ENCODE data around the gene GSTA4. TPM values are rescaled to one million over a fixed set of nuclear protein-coding genes. Genes with fewer than 3 reads are reported as not detected.

Gene GSTA4
- total RNA-seq, 1 experiment from 2014 or later = 20.9 TPM

GRCh38 chr6:52984247-52984646, 10.8 kb downstream of the GSTA4 start:
- POLR2A ChIA-PET (ENCODE audit: unreplicated experiment) = no interaction called here
- no peaks in the 10 kb centered on the region for H3K9me3 ChIP-seq (ENCODE audit: low read length)
- DNase-seq = peak; percentile 39

GRCh38 chr6:52983159-52983848, 11.8 kb downstream of the GSTA4 start:
- no peak overlapping the region for H3K27ac ChIP-seq (ENCODE audit: low read length)
- H3K79me2 ChIP-seq (ENCODE audit: low read length) = no peaks in the 10 kb centered on the region
- H3K4me2 ChIP-seq (ENCODE audit: low read length) = no peak overlapping the region
- no peaks in the 10 kb centered on the region for H3K36me3 ChIP-seq (ENCODE audit: low read depth, low read length)
- no TSS peak for BruUV-seq (replicated peaks)
- no peak for DNase-seq
- intact Hi-C loops (cut with micrococcal nuclease) = no loop called here
- ChIA-PET POLR2A (ENCODE audit: unreplicated experiment) (no interaction called here), CTCF (no interaction called here)
- H3K4me1 ChIP-seq (ENCODE audit: insufficient read depth, low read length) = peaks cover 10% of the 10 kb centered on the region
- TF ChIP-seq EZH2 (IDR thresholded peaks at IDR 0.05; ENCODE audit: low read length, unreplicated experiment) (no peak), EZH2phosphoT487 (IDR thresholded peaks at IDR 0.05; ENCODE audit: borderline replicate concordance, low read length) (no peak), CTCF (conservative IDR thresholded peaks at IDR 0.05; ENCODE audit: low read depth, low read length) (no peak)
- H3K4me3 ChIP-seq (ENCODE audit: low read length) = no peak overlapping the region
- no peak overlapping the region for H2AFZ ChIP-seq (ENCODE audit: low read length)
- H4K20me1 ChIP-seq (ENCODE audit: low read length) = no peaks in the 10 kb centered on the region
- ATAC-seq = no peak
- no peaks in the 10 kb centered on the region for H3K9me2 ChIP-seq (replicated peaks; ENCODE audit: low read length)
- no peaks in the 10 kb centered on the region for H3K27me3 ChIP-seq (ENCODE audit: low read length)
- H3K9me3 ChIP-seq (ENCODE audit: low read length) = no peaks in the 10 kb centered on the region
- no peak overlapping the region for H3K9ac ChIP-seq (ENCODE audit: low read length)
- H3F3A ChIP-seq (ENCODE audit: low read length, unreplicated experiment) = no peaks in the 10 kb centered on the region

More at GRCh38 chr6:52984247-52984646, 10.8 kb downstream of the GSTA4 start:
- no peak for TF ChIP-seq CTCF (conservative IDR thresholded peaks at IDR 0.05; ENCODE audit: low read depth, low read length)
- TF ChIP-seq EZH2 (IDR thresholded peaks at IDR 0.05; ENCODE audit: low read length, unreplicated experiment) = no peak
- TF ChIP-seq EZH2phosphoT487 (IDR thresholded peaks at IDR 0.05; ENCODE audit: borderline replicate concordance, low read length) = no peak
- H3K9me2 ChIP-seq (replicated peaks; ENCODE audit: low read length) = no peaks in the 10 kb centered on the region
- H4K20me1 ChIP-seq (ENCODE audit: low read length) = no peaks in the 10 kb centered on the region
- no peak overlapping the region for H3K4me3 ChIP-seq (ENCODE audit: low read length)
- H3K27me3 ChIP-seq (ENCODE audit: low read length) = no peaks in the 10 kb centered on the region
- no peak overlapping the region for H3K4me2 ChIP-seq (ENCODE audit: low read length)
- no peak overlapping the region for H2AFZ ChIP-seq (ENCODE audit: low read length)
- no peak overlapping the region for H3K27ac ChIP-seq (ENCODE audit: low read length)
- ATAC-seq = no peak; the same call in 1 of the 2 replicates
- H3K79me2 ChIP-seq (ENCODE audit: low read length) = no peaks in the 10 kb centered on the region
- BruUV-seq (replicated peaks) = no TSS peak
- CTCF ChIA-PET = no interaction called here
- no peak overlapping the region for H3K9ac ChIP-seq (ENCODE audit: low read length)
- H3K36me3 ChIP-seq (ENCODE audit: low read depth, low read length) = no peaks in the 10 kb centered on the region
- no peaks in the 10 kb centered on the region for H3F3A ChIP-seq (ENCODE audit: low read length, unreplicated experiment)
- intact Hi-C loops (cut with micrococcal nuclease) = no loop called here
- H3K4me1 ChIP-seq (ENCODE audit: insufficient read depth, low read length) = peaks cover 10% of the 10 kb centered on the region

GRCh38 chr6:52982680-52983079, 12.4 kb downstream of the GSTA4 start:
- Histone ChIP-seq H3K9ac (ENCODE audit: low read length) (no peak overlapping the region), H3K4me3 (ENCODE audit: low read length) (no peak overlapping the region), H3K9me2 (replicated peaks; ENCODE audit: low read length) (no peaks in the 10 kb centered on the region), H3K9me3 (ENCODE audit: low read length) (no peaks in the 10 kb centered on the region), H4K20me1 (ENCODE audit: low read length) (no peaks in the 10 kb centered on the region), H3K27me3 (ENCODE audit: low read length) (no peaks in the 10 kb centered on the region), H3K79me2 (ENCODE audit: low read length) (no peaks in the 10 kb centered on the region), H3K36me3 (ENCODE audit: low read depth, low read length) (no peaks in the 10 kb centered on the region), H3F3A (ENCODE audit: low read length, unreplicated experiment) (no peaks in the 10 kb centered on the region), H3K4me2 (ENCODE audit: low read length) (no peak overlapping the region), H2AFZ (ENCODE audit: low read length) (no peak overlapping the region), H3K27ac (ENCODE audit: low read length) (no peak overlapping the region), H3K4me1 (ENCODE audit: insufficient read depth, low read length) (peaks cover 10% of the 10 kb centered on the region)
- DNase-seq (no peak), ATAC-seq (no peak)
- ChIA-PET POLR2A (ENCODE audit: unreplicated experiment) (no interaction called here), CTCF (no interaction called here)
- TF ChIP-seq CTCF (conservative IDR thresholded peaks at IDR 0.05; ENCODE audit: low read depth, low read length) (no peak), EZH2 (IDR thresholded peaks at IDR 0.05; ENCODE audit: low read length, unreplicated experiment) (no peak), EZH2phosphoT487 (IDR thresholded peaks at IDR 0.05; ENCODE audit: borderline replicate concordance, low read length) (no peak)
- intact Hi-C loops (cut with micrococcal nuclease) = no loop called here
- no TSS peak for BruUV-seq (replicated peaks)
